ENCODE measurements around the gene TBL1X.

TBL1X gene

DNA sequence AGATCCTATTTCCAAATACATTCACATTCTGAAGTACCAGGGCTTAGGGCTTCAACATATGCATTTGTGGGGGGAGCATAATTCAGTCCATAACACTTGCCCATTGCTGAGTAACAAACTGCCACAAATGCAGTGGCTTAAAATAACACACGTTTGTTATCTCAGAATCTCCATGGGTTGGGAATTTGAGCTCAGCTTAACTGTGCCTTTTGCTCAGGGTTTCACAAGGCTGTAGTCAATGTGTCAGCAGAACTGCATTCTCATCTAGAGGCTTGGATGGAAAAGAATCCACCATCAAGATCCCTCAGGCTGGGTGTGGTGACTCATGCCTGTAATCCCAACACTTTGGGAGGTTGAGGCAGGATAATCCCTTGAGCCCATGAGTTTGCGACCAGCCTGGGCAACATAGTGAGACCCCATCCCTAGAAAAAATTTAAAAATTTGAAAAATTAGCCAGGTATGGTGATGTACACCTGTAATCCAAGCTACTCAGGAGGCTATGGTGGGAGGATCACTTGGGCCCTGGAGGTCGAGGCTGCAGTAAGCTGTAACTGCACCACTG lies 25.8 kb upstream of the TBL1X start:
- H3K4me3 ChIP-seq (ENCODE audit: low read depth, low read length) = no peak overlapping the region
- DNase-seq (ENCODE audit: low read depth) = no peak
- no peak for TF ChIP-seq POLR2A (IDR thresholded peaks at IDR 0.05; ENCODE audit: extremely low read depth, insufficient read length)
- TF ChIP-seq, protein P1, sequence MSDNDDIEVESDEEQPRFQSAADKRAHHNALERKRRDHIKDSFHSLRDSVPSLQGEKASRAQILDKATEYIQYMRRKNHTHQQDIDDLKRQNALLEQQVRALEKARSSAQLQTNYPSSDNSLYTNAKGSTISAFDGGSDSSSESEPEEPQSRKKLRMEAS (IDR thresholded peaks at IDR 0.05; ENCODE audit: low read depth, low read length) = no peak
- TF ChIP-seq MYC (IDR thresholded peaks at IDR 0.05; ENCODE audit: low read depth, low read length) = no peak
- TF ChIP-seq, protein P2, sequence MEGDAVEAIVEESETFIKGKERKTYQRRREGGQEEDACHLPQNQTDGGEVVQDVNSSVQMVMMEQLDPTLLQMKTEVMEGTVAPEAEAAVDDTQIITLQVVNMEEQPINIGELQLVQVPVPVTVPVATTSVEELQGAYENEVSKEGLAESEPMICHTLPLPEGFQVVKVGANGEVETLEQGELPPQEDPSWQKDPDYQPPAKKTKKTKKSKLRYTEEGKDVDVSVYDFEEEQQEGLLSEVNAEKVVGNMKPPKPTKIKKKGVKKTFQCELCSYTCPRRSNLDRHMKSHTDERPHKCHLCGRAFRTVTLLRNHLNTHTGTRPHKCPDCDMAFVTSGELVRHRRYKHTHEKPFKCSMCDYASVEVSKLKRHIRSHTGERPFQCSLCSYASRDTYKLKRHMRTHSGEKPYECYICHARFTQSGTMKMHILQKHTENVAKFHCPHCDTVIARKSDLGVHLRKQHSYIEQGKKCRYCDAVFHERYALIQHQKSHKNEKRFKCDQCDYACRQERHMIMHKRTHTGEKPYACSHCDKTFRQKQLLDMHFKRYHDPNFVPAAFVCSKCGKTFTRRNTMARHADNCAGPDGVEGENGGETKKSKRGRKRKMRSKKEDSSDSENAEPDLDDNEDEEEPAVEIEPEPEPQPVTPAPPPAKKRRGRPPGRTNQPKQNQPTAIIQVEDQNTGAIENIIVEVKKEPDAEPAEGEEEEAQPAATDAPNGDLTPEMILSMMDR (IDR thresholded peaks at IDR 0.05; ENCODE audit: low read depth, low read length) = no peak

DNA sequence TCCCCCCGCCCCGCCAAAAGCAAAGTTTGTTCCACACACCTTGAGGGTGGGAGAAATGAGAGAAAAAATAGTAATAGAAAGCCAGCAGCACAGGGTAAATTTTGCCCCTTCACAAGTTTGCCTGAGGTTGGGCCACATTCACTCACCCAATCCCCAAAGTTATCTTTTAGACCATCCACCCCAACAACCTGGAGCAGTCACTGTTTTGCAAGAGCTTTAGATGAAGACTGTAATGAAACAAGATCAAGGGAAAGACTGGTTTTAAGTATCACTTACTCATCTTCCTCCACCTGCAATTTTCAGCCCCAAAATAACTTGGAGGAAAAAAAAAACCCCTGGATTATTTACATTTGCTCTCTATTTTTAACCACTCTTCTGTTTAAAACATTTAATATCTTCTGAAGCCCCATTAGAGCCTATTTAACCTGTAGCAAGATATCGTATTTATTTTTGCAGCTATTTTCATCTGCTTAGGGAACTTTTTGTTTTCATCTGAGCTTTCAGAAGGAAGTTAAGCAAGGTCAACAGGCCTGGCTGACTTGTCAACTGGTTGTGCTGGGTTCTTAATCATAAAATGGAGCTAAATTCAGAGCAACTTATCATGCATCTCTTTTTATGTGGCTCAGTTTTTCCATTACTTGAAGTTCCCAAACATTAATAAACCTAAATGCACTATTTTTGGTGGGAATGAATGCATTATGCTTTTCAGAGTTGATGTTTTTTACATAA lies 24.6 kb upstream of the TBL1X start:
- no peak for DNase-seq (ENCODE audit: low read depth)
- H3K4me3 ChIP-seq (ENCODE audit: low read depth, low read length) = no peak overlapping the region
- TF ChIP-seq, protein P1 (IDR thresholded peaks at IDR 0.05; ENCODE audit: low read depth, low read length) = no peak
- TF ChIP-seq, protein P2 (IDR thresholded peaks at IDR 0.05; ENCODE audit: low read depth, low read length) = no peak
- TF ChIP-seq MYC (IDR thresholded peaks at IDR 0.05; ENCODE audit: low read depth, low read length) = no peak
- no peak for TF ChIP-seq POLR2A (IDR thresholded peaks at IDR 0.05; ENCODE audit: extremely low read depth, insufficient read length)

DNA sequence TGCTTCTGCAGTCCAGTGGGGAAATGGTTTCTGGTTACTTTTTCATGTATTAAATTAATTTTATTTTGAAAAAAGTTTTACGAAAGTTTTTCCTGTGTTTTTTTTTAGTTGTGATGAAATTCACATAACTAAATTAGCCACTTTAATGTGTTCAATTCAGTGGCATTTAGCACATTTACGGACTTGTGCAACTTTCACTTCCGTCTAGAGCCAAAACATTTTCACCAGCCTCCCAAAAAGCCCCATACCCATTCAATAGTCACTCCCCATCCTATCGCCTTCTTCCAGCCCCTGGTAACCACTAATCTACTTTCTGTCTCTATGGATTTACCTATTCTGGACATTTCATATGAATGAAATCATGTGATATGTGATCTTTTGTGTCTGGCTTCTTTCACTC lies 22.8 kb upstream of the TBL1X start:
- DNase-seq (ENCODE audit: low read depth) = no peak
- TF ChIP-seq, protein P1 (IDR thresholded peaks at IDR 0.05; ENCODE audit: low read depth, low read length) = no peak
- TF ChIP-seq POLR2A (IDR thresholded peaks at IDR 0.05; ENCODE audit: extremely low read depth, insufficient read length) = no peak
- TF ChIP-seq MYC (IDR thresholded peaks at IDR 0.05; ENCODE audit: low read depth, low read length) = no peak
- TF ChIP-seq, protein P2 (IDR thresholded peaks at IDR 0.05; ENCODE audit: low read depth, low read length) = no peak
- H3K4me3 ChIP-seq (ENCODE audit: low read depth, low read length) = no peak overlapping the region

DNA sequence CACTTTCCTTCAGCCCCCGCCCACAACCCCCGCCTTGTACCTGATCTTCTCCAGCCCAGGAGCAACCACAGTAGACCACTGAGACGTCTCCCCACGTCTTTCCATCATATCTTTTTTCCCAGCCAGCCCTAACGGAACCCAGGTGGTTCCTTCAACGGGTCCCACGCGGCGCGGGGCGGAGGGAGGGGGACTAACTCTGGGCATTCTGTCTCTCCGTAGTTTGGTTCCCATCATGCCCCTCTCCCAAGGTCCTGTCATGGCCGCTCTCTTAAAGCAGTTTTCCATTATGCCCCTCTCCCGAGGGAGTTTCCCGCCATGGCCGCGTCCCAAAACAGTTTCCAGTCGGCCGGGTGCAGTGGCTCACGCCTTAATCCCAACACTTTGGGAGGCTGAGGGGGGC lies 21.5 kb upstream of the TBL1X start:
- TF ChIP-seq POLR2A (IDR thresholded peaks at IDR 0.05; ENCODE audit: extremely low read depth, insufficient read length) (no peak), MYC (IDR thresholded peaks at IDR 0.05; ENCODE audit: low read depth, low read length) (no peak)
- TF ChIP-seq, protein P2 (IDR thresholded peaks at IDR 0.05; ENCODE audit: low read depth, low read length) = no peak
- TF ChIP-seq, protein P1 (IDR thresholded peaks at IDR 0.05; ENCODE audit: low read depth, low read length) = no peak
- DNase-seq (ENCODE audit: low read depth) = no peak
- no peak overlapping the region for H3K4me3 ChIP-seq (ENCODE audit: low read depth, low read length)

DNA sequence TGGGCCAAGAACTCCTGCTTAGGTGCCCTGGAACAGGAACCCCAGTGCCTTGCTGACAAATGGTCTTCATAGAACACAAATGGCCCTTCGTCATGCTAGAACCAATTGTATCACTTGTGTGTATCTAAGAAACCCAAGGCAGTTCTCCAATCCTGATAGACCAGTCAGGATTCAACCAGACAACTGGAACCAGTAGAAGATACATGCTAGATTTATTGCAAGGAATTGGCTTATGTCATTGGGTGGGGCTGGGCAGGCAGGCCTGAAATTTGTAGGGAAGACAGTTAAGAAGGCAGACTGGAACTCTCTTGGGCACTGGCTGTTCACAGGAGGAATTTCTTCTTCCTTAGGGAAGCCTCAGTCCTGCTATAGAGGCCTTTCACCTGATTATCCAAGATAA lies 17.0 kb upstream of the TBL1X start:
- no peak overlapping the region for H3K4me3 ChIP-seq (ENCODE audit: low read depth, low read length)
- no peak for TF ChIP-seq POLR2A (IDR thresholded peaks at IDR 0.05; ENCODE audit: extremely low read depth, insufficient read length)
- TF ChIP-seq, protein P1 (IDR thresholded peaks at IDR 0.05; ENCODE audit: low read depth, low read length) = no peak
- no peak for TF ChIP-seq MYC (IDR thresholded peaks at IDR 0.05; ENCODE audit: low read depth, low read length)
- no peak for DNase-seq (ENCODE audit: low read depth)

Measured in NB4 (cell line).